ENCODE results near the gene GPR143.
A peak's percentile ranks its signal among the peaks of the same experiment; 100 is the strongest.

Gene GPR143

DNA sequence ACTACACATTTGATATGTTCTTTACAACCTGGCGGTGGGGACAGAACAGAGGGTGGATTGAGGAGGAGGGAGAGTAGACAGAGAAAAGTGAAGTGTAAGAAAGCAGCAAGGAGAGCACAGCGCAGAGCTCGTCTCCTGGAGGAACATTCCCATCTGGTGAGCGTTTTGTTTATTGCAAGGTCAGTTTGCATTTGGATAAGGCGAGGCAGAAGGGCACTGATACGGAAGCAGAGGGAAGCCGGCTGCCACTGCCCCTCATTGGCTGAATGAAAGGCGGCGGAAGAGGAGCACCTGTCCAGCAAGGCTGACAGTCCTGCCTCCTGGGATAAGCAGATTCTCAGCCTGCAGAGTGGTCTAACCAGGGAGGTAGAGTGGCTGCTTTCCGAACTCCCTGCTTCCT lies 83.2 kb downstream of the GPR143 start:
- TF ChIP-seq POLR2A (IDR thresholded peaks at IDR 0.05; ENCODE audit: low read length) (no peak), GATA1 (IDR thresholded peaks at IDR 0.05; ENCODE audit: low read depth, low read length) (no peak)
- peak in 1 of 2 experiments; percentile 0 for DNase-seq

DNA sequence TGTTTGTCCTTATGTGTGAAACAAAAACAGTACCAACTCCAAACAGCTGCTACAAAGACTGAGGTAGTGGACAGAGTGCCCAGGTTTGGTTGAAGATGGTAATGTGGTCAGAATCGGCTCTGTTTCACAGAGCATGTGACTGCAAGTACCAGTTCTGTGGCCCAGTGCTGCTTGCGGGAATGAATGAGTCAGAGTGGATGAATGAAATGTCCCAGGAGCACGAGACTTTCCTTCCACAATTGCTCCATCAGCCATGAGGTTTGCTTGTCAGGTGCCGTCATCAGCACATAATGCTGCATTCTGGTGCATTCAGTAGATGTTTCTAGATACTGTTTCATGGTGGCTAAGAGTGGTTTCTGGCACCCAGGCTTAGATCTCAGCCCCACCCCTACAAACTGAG lies 84.2 kb downstream of the GPR143 start:
- DNase-seq, result no peak
- TF ChIP-seq POLR2A (IDR thresholded peaks at IDR 0.05; ENCODE audit: low read length), result no peak
- no peak for TF ChIP-seq GATA1 (IDR thresholded peaks at IDR 0.05; ENCODE audit: low read depth, low read length)

DNA sequence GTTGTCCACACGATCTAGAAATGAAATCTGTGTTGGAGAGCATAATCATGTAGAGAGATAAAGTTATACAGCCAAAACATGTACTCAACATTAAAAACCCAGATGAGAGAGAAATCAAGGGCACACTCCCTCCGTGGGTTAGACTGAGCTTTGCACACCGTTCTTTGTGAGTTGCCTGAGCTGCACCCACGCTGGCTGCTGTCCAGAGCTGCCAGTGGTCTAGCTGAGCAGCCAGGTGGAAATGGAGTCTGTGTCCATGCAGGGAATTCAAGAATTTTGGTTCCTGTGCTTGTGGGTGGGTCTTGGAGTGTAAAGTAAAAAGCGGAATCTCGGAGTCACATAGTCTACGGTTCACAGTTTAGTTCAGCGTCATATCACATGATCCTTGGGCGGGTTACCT lies 84.6 kb downstream of the GPR143 start:
- TF ChIP-seq GATA1 (IDR thresholded peaks at IDR 0.05; ENCODE audit: low read depth, low read length), result no peak
- TF ChIP-seq POLR2A (IDR thresholded peaks at IDR 0.05; ENCODE audit: low read length), result no peak
- DNase-seq, result no peak

DNA sequence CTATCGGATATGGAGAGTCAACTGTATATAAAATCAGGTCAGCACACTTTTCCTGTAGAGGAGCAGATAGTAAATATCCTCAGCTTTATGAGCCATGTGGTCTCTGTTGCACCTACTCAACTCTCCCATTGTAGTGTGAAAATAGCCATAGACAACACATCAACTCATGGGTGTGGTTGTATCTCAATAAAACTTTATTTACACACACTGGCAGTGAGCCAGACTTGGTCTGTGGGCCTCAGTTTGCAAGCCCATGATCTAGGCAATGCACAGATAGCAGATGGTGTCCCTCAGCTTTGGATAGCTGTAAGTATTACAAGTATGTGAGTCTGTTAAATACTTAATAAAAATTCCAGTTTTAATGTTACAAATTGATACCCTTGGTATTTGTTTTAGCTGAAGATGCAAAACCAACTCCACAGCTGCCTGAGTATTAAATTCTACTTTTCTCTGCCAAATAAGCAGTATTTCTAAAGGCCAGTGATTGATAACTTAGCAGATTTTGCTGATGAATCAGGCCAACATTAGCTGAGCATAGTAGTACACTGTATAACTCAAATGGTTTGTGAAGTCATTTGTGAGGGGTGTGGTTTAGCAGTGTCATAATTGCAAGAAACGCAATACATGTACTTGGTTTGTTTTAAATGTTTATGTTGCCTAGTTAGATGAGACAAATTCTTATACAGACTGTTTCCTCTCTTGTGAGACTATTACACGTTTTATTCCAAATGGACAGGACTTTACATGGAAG lies 87.3 kb downstream of the GPR143 start:
- no peak for DNase-seq
- TF ChIP-seq GATA1 (IDR thresholded peaks at IDR 0.05; ENCODE audit: low read depth, low read length), result no peak
- TF ChIP-seq POLR2A (IDR thresholded peaks at IDR 0.05; ENCODE audit: low read length), result no peak

DNA sequence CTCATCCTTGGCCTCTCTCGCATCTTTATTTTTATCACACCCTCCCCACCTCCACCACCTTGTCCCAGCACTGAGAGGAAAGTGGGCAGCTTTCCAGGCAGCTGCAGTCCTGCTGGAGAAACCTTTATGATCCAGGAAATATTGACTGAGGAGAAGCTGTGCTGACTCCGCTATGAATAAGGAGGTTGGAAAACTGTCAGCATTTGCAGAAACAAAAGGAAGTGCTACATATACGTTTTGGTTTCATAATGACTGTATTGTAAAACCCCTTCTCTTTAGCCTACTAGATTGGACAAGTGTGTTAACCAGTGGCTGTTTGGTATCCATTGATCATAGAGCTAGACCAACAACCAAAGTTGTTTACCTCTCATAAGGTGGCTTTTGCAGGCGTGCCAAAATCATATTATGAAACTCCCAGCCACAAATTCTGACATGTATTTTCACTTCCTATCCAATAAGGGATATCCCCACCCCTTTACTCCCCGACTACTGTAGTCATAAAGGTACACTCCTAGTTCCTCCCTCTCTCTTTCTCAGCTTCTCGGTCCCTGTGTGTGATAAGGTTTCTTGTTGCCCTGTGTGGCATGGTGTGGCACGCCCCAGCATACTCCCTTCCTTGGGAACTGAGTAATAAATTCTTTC lies 88.4 kb downstream of the GPR143 start:
- no peak for DNase-seq
- TF ChIP-seq POLR2A (IDR thresholded peaks at IDR 0.05; ENCODE audit: low read length) (no peak), GATA1 (IDR thresholded peaks at IDR 0.05; ENCODE audit: low read depth, low read length) (no peak)

DNA sequence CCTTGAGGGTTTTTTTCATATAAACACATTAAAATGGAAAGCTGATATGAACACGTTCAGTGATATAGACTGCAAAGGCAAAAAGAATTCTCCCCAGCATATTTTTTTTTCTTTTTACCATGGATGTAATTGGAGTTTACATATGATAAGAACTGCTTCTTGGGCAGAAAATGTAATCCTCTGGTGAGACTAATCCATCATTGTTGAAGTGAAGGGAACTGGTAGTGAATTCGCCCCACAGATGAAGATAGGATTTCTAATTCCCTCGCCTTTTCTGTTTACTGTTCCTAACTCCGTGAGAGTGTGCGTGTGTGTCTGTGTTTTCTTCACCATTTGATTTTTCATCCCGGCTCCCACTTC lies 88.9 kb downstream of the GPR143 start:
- TF ChIP-seq GATA1 (IDR thresholded peaks at IDR 0.05; ENCODE audit: low read depth, low read length), result no peak
- TF ChIP-seq POLR2A (IDR thresholded peaks at IDR 0.05; ENCODE audit: low read length), result no peak
- no peak for DNase-seq

DNA sequence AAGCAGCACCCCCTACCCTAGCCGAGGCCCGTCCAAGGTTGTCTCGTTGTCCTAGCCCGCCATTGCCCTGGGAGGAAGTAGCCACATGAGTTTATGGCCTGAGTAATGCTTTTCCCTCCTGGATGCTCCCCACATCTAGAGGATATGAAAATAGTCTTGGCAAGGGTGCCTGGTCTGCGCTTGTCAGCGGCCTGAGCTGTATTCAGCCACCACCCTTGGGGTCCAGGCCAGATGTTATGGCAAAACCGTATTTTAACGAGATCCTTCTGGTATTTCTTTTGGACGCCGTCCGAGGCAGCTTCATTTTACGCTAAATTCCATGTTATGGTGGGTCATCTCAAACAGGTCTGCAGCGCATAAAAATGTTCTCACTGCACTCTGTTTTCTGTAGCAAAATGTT lies 89.3 kb downstream of the GPR143 start:
- no peak for TF ChIP-seq GATA1 (IDR thresholded peaks at IDR 0.05; ENCODE audit: low read depth, low read length)
- no peak for TF ChIP-seq POLR2A (IDR thresholded peaks at IDR 0.05; ENCODE audit: low read length)
- no peak for DNase-seq
